ENCODE data around the gene SCAP. TPM values are rescaled to one million over a fixed set of nuclear protein-coding genes. Genes with fewer than 3 reads are reported as not detected.
A peak's percentile ranks its signal among the peaks of the same experiment; 100 is the strongest.

The SCAP gene
- total and polyA plus RNA-seq, 2 of the 13 experiments (the other 11 are each of a cell fraction or from before 2014, with no cell fraction given) = 40.4 to 53.3 TPM

DNA sequence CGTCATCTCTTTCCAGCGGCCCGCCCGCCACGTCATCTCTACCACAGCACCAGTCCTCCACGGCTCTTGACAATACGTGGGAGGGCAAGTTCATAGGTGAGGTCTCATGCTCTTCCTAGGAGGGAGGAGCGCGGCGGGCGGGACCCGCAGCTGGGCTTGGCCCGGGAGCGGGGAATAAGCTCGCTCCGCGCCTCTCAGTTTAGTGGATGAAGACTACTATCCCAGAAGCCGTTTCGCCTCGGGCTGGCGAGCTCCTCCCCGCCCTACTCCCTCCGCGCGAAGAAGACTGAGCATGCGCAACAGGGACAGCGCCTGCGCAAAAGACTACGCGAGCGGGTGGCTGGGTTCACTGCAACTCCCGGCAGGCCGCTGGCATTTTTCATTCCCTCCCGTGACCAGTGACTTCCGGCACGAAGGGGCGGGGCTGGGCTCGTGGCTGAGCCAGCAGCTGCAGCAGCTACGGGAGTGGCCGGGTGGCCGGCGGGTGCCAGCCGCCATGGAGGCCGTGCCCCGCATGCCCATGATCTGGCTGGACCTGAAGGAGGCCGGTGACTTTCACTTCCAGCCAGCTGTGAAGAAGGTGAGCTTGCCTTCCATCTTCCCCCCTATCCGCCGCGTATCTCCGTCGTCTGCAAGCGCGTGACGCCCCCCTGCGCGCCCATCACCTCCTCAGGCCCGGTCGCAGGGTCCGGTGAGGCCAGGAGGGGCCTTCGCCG lies 95.0 kb downstream of the SCAP start, which contains the start of gene PTPN23 (continued):
- no peak for TF ChIP-seq ZNF761 (CRISPR knock-in tag; conservative IDR thresholded peaks at IDR 0.05)
- peak; percentile 28; the same call in 1 of the 2 replicates for TF ChIP-seq SUZ12 (IDR thresholded peaks at IDR 0.05; ENCODE audit: low read depth, low read length)
- no peak for TF ChIP-seq TOE1 (CRISPR knock-in tag; IDR thresholded peaks at IDR 0.05)
- no peak for TF ChIP-seq MBD4 (IDR thresholded peaks at IDR 0.05; ENCODE audit: borderline replicate concordance, low read length)
- TF ChIP-seq, protein P1, sequence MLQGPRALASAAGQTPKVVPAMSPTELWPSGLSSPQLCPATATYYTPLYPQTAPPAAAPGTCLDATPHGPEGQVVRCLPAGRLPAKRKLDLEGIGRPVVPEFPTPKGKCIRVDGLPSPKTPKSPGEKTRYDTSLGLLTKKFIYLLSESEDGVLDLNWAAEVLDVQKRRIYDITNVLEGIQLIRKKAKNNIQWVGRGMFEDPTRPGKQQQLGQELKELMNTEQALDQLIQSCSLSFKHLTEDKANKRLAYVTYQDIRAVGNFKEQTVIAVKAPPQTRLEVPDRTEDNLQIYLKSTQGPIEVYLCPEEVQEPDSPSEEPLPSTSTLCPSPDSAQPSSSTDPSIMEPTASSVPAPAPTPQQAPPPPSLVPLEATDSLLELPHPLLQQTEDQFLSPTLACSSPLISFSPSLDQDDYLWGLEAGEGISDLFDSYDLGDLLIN (CRISPR knock-in tag; IDR thresholded peaks at IDR 0.05; ENCODE audit: borderline replicate concordance) = no peak
- TF ChIP-seq MIER2 (CRISPR knock-in tag; IDR thresholded peaks at IDR 0.05) = peak; percentile 26; the same call in 1 of the 2 replicates
- TF ChIP-seq PAF1 (CRISPR knock-in tag; IDR thresholded peaks at IDR 0.05) = no peak
- TF ChIP-seq, protein P2, sequence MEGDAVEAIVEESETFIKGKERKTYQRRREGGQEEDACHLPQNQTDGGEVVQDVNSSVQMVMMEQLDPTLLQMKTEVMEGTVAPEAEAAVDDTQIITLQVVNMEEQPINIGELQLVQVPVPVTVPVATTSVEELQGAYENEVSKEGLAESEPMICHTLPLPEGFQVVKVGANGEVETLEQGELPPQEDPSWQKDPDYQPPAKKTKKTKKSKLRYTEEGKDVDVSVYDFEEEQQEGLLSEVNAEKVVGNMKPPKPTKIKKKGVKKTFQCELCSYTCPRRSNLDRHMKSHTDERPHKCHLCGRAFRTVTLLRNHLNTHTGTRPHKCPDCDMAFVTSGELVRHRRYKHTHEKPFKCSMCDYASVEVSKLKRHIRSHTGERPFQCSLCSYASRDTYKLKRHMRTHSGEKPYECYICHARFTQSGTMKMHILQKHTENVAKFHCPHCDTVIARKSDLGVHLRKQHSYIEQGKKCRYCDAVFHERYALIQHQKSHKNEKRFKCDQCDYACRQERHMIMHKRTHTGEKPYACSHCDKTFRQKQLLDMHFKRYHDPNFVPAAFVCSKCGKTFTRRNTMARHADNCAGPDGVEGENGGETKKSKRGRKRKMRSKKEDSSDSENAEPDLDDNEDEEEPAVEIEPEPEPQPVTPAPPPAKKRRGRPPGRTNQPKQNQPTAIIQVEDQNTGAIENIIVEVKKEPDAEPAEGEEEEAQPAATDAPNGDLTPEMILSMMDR (CRISPR knock-in tag; IDR thresholded peaks at IDR 0.05) = peak; percentile 12; the same call in 1 of the 2 replicates
- peak; percentile 80; the same call in 1 of the 2 replicates for TF ChIP-seq RFXAP (CRISPR knock-in tag; IDR thresholded peaks at IDR 0.05; ENCODE audit: borderline replicate concordance)
- no peak for TF ChIP-seq ZNF547 (CRISPR knock-in tag; IDR thresholded peaks at IDR 0.05)
- TF ChIP-seq, protein P3, sequence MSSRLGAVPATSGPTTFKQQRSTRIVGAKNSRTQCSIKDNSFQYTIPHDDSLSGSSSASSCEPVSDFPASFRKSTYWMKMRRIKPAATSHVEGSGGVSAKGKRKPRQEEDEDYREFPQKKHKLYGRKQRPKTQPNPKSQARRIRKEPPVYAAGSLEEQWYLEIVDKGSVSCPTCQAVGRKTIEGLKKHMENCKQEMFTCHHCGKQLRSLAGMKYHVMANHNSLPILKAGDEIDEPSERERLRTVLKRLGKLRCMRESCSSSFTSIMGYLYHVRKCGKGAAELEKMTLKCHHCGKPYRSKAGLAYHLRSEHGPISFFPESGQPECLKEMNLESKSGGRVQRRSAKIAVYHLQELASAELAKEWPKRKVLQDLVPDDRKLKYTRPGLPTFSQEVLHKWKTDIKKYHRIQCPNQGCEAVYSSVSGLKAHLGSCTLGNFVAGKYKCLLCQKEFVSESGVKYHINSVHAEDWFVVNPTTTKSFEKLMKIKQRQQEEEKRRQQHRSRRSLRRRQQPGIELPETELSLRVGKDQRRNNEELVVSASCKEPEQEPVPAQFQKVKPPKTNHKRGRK (CRISPR knock-in tag; IDR thresholded peaks at IDR 0.05) = no peak

All from HepG2 (cell line).